DND-41 (cell line): ENCODE data around the gene FHIT.

Experiments used
- ATAC-seq: fragments of 200-7000 bp; cut with Tn5 transposase; 3 replicates; pipeline ENCODE4 v1.9.1; 2021; ENCODE audit warnings: low read depth; ENCODE audit not compliant: insufficient read depth
- DNase-seq: peaks from one replicate; pipeline ENCODE4 v3.0.0-alpha.2; 2020
- H2AFZ ChIP-seq: 2 replicates; pipeline ENCODE4 v1.6.0; 2012; ENCODE audit warnings: low read depth, low read length
- H3K27ac ChIP-seq: 2 replicates; pipeline ENCODE4 v1.5.1; 2012; ENCODE audit warnings: low read length, inconsistent platforms
- H3K27me3 ChIP-seq: fragments of 200-600 bp; sonication (generic); 2 replicates; pipeline ENCODE4 v1.6.0; 2012; ENCODE audit warnings: low read length, mild to moderate bottlenecking, inconsistent platforms; ENCODE audit not compliant: insufficient read depth, poor library complexity
- H3K36me3 ChIP-seq: 2 replicates; pipeline ENCODE4 v1.5.1; 2012; ENCODE audit warnings: low read length, inconsistent platforms; ENCODE audit not compliant: insufficient read depth
- H3K4me1 ChIP-seq: 2 replicates; pipeline ENCODE4 v1.5.1; 2012; ENCODE audit warnings: mild to moderate bottlenecking, low read length; ENCODE audit not compliant: insufficient read depth
- H3K4me2 ChIP-seq: 2 replicates; pipeline ENCODE4 v1.6.0; 2012; ENCODE audit warnings: mild to moderate bottlenecking, moderate library complexity, low read length, inconsistent platforms; ENCODE audit not compliant: insufficient read depth
- H3K4me3 ChIP-seq, 2 experiments: fragments of 200-600 bp in 1 of 2; shearing (Covaris generic) in 1 of 2; 2 replicates each; pipeline ENCODE4 v1.5.1; 2012 to 2016; ENCODE audit warnings: inconsistent platforms in 2 of 2, low read length in 2 of 2, mild to moderate bottlenecking in 2 of 2, low read depth in 1 of 2, moderate library complexity in 1 of 2
- H3K79me2 ChIP-seq: 2 replicates; pipeline ENCODE4 v1.6.0; 2012; ENCODE audit warnings: low read length, inconsistent platforms; ENCODE audit not compliant: insufficient read depth
- H3K9ac ChIP-seq: 2 replicates; pipeline ENCODE4 v1.6.0; 2012; ENCODE audit warnings: low read depth, mild to moderate bottlenecking, inconsistent platforms, low read length, moderate library complexity
- H3K9me3 ChIP-seq: 2 replicates; pipeline ENCODE4 v1.5.1; 2012; ENCODE audit warnings: low read length, moderate library complexity, mild to moderate bottlenecking, inconsistent platforms; ENCODE audit not compliant: insufficient read depth, severe bottlenecking
- H4K20me1 ChIP-seq: 2 replicates; pipeline ENCODE4 v1.6.0; 2012; ENCODE audit warnings: low read length; ENCODE audit not compliant: insufficient read depth
- CTCF ChIP-seq: IDR thresholded peaks from 2 replicates; pipeline ENCODE4 v1.5.1; 2012; ENCODE audit warnings: borderline replicate concordance, low read length, moderate library complexity, mild to moderate bottlenecking; ENCODE audit not compliant: poor library complexity, severe bottlenecking; ENCODE audit errors: extremely low read depth
- EZH2 ChIP-seq: IDR thresholded peaks from 3 replicates; pipeline ENCODE4 v1.6.1; 2012; ENCODE audit warnings: borderline replicate concordance, low read depth, mild to moderate bottlenecking, moderate library complexity, low read length, inconsistent platforms; ENCODE audit not compliant: severe bottlenecking

FHIT gene

GRCh38 chr3:61057464-61057863, 193.8 kb downstream of the FHIT start:
- Histone ChIP-seq H4K20me1 (no peaks in the 10 kb centered on the region), H3K79me2 (no peaks in the 10 kb centered on the region), H3K4me3 (no peak overlapping the region), H3K4me1 (no peaks in the 10 kb centered on the region), H3K9me3 (no peaks in the 10 kb centered on the region), H3K9ac (no peak overlapping the region), H3K27me3 (no peaks in the 10 kb centered on the region), H2AFZ (no peak overlapping the region), H3K36me3 (no peaks in the 10 kb centered on the region), H3K4me2 (no peak overlapping the region), H3K27ac (no peak overlapping the region)
- DNase-seq = no peak
- no peak for ATAC-seq
- no peak for TF ChIP-seq EZH2
- no peak for TF ChIP-seq CTCF

GRCh38 chr3:61055447-61055846, 195.8 kb downstream of the FHIT start:
- no peak for DNase-seq
- H2AFZ ChIP-seq = no peak overlapping the region
- no peak overlapping the region for H3K4me2 ChIP-seq
- H4K20me1 ChIP-seq = no peaks in the 10 kb centered on the region
- H3K4me3 ChIP-seq = no peak overlapping the region
- TF ChIP-seq CTCF (no peak), EZH2 (no peak)
- H3K9me3 ChIP-seq = no peaks in the 10 kb centered on the region
- ATAC-seq = no peak
- no peaks in the 10 kb centered on the region for H3K36me3 ChIP-seq
- H3K27ac ChIP-seq = no peak overlapping the region
- H3K79me2 ChIP-seq = no peaks in the 10 kb centered on the region
- no peaks in the 10 kb centered on the region for H3K27me3 ChIP-seq
- no peaks in the 10 kb centered on the region for H3K4me1 ChIP-seq
- H3K9ac ChIP-seq = no peak overlapping the region

- TF ChIP-seq EZH2 (no peak), CTCF (no peak)
- no peak for DNase-seq
- Histone ChIP-seq H2AFZ (no peak overlapping the region), H4K20me1 (no peaks in the 10 kb centered on the region), H3K9me3 (no peaks in the 10 kb centered on the region), H3K4me2 (no peak overlapping the region), H3K27me3 (no peaks in the 10 kb centered on the region), H3K36me3 (no peaks in the 10 kb centered on the region), H3K79me2 (no peaks in the 10 kb centered on the region), H3K4me1 (no peaks in the 10 kb centered on the region), H3K4me3 (no peak overlapping the region), H3K27ac (no peak overlapping the region), H3K9ac (no peak overlapping the region)
- ATAC-seq = no peak
Measured at GRCh38 chr3:61053781-61054496, 197.3 kb downstream of the FHIT start.

GRCh38 chr3:61052851-61053250, 198.4 kb downstream of the FHIT start:
- no peaks in the 10 kb centered on the region for H3K79me2 ChIP-seq
- H3K4me1 ChIP-seq = no peaks in the 10 kb centered on the region
- H3K4me3 ChIP-seq = no peak overlapping the region
- H3K9me3 ChIP-seq = no peaks in the 10 kb centered on the region
- no peaks in the 10 kb centered on the region for H3K27me3 ChIP-seq
- H4K20me1 ChIP-seq = no peaks in the 10 kb centered on the region
- H3K27ac ChIP-seq = no peak overlapping the region
- H2AFZ ChIP-seq = no peak overlapping the region
- no peak overlapping the region for H3K4me2 ChIP-seq
- no peak for ATAC-seq
- TF ChIP-seq CTCF = no peak
- TF ChIP-seq EZH2 = no peak
- H3K9ac ChIP-seq = no peak overlapping the region
- DNase-seq = no peak
- H3K36me3 ChIP-seq = no peaks in the 10 kb centered on the region
